ENCODE measurements around the gene SYNGR2.
"Not testable (repeated sequence)": the region's sequence is repeated elsewhere in the genome, so short reads cannot be mapped to it uniquely, and the experiment has no call there.

Gene SYNGR2

DNA sequence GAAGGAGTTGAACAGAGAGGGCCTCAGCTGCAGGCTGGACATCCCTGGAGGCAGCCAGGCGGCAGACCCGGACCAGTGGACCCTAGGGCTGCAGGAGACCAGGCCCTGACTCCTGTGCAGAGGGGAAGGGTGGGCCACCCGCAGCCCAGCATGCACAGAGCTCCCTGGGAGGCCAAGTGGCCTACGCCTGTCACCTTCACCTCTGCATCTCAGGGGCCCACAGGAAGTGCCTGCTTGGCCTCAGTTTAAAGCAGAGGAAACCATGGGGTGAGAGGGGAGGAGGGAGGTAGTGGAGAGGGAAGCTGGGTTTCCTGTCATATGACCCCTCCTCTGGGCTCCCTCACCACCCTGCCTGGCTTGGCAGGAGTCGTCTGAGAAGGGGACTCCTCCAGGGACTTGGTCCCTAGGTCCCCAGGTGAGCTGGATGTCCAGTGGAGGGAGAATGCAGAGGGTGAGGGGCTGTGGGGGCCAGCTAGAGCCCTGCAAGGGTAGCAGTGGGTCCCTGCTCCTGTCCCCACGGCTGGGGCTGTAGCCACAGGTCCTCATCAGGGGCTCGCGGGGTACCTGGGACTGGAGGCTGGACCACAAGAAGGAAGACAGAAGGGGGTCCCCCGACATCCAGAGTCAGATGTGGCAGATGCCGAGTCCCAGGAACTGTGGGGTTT is 37.8 kb upstream of the SYNGR2 start, which contains the start of gene TMC8:
TMC8 (plus strand) TSS at position 335 of the 665 bp plus-strand sequence. CDS start 818 bp downstream, outside the sequence.
- peak; percentile 83 for DNase-seq

DNA sequence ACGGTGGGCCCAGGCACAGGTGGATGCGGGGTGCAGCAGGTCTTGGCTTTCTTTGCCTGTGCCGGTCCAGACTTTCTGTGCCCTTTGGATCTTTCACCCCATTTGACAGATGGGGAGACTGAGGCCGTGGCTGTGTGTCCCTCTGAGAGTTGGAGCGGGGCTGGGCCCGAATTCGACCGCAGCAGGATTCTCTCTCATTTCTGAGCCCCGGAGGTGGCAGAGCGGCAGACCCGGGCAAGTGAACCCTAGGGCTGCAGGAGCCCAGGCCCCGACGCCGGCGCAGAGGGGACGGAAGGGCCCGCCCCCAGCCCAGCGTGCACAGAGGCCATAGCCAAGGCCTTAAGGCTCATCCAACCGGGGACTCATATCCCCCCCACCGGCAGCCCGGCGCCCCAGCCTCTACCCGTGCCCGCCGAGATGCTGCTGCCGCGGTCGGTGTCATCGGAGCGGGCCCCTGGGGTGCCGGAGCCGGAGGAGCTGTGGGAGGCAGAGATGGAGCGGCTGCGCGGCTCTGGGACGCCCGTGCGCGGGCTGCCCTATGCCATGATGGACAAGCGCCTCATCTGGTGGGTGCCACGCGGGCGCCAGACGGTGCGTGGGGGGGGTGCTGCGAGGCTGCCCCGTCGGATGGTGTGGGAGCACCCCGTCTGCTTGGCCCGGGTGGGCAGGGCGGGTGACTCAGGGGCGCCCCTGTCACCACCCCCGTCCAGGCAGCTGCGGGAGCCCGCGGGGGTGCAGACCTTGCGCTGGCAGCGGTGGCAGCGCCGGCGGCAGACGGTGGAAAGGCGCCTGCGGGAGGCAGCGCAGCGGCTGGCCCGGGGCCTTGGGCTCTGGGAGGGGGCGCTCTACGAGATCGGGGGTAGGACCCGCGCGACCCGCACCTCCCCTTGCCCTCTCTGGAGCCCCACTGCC is 37.0 kb upstream of the SYNGR2 start:
- peak; percentile 69 for DNase-seq

DNA sequence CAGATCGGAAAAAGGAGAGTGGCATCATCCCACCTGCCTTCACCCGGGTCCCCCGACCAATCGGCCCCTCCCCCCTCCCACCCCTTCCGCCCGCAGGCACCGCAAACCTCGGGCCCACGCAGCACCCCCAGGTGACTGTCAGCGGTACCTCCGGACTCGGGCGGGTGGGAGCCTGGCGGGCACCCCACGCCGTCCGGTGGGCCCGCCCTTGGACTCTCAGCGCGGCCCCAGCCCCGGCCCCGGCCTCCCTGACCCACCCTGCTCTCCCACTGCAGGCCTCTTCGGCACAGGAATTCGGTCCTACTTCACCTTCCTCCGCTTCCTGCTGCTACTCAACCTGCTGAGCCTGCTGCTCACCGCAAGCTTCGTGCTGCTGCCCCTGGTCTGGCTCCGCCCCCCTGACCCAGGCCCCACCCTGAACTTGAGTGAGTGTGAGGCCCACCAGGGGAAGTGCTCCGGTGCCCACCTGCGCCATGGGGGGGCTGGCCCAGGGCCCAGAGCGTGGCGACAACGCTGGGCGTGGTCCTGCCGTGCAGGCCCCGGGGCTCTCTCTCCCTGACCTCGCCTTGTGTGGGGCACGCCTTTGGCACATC is 36.2 kb upstream of the SYNGR2 start:
- peak; percentile 81 for DNase-seq

DNA sequence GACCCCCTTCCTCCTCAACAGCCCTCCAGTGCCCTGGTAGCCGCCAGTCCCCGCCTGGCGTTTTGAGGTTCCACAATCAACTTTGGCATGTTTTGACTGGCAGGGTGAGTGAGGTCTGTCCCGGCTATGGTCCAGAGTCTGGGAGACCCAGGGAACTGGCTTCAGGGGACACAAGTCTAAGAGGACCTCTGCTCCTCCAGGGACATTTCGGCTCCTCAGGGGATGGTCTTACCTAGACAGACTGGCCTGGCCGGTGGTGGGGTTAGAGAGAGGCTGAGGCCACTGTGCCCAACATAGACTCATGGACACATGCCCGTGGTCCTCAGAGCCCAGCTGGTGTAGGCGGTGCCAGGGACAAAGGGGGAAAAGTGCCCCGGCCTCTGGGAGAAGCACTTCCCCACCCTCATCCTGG is 35.6 kb upstream of the SYNGR2 start:
- no peak for DNase-seq

DNA sequence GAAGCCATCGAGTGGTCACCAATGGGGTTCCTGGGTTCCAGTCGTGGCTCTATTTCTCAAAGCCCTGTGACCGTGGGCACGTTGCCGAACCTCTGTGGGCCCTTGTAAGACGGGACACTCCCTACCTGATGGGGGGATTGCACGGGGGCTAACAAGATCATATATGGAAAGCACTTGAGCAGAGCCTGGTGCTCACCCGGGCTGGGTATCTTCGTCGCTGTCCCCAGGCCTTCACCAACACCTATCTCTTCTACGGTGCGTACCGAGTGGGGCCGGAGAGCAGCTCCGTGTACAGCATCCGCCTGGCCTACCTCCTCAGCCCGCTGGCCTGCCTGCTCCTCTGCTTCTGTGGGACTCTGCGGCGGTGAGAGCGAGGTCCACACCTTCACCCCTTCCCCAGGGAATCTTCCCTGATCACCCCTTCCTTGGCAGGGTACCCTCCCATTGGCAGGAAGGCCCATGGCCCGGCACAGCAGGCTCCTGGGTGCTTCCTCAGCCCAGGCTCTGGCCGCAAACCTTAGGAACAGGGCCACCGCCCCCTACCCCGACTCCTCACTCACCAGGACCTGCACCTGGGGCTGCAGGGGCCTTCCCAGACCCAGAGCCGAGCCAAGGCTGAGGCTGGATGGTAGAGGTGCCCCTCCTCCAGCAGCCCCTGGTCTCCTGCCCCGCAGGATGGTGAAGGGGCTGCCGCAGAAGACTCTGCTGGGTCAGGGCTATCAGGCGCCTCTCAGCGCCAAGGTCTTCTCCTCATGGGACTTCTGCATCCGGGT is 35.0 kb upstream of the SYNGR2 start:
- DNase-seq: peak; percentile 36

DNA sequence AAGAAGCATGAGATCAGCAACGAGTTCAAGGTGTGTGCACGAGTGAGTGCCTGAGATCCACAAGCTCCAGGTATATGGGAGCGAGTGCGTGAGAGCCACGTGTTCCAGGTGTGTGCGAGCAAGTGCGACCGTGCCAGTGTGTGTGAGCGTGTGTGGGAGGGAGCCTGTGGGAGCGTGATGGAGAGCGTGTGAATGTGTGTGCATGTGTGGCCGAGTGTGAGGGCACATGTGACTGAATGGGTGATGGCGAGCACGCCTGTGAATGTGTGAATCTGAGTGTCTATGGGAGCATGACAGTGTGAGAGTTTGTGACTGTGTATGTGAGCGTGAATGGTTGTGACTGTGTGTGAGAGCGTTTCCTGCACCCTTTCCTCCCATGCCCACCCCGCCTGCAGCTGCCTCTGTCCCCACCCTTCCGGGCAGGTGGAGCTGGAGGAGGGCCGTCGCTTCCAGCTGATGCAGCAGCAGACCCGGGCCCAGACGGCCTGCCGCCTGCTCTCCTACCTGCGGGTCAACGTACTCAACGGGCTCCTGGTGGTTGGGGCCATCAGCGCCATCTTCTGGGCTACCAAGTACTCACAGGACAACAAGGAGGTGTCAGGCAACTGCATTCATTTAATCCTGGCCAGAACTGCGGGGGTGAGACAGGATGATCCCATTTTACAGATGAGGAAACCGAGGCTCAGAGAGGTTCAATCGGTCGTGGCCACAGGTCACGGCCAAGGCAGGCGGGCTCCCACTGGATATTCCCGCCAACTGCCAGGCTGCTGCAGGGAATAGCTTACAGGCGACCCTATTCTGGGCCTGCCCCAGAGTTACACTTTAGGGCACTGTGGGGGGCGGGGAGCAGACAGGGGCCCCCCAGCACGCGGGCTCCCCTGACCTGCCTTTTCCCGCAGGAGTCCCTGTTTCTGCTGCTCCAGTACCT is 34.1 kb upstream of the SYNGR2 start:
- DNase-seq: peak; percentile 83

DNA sequence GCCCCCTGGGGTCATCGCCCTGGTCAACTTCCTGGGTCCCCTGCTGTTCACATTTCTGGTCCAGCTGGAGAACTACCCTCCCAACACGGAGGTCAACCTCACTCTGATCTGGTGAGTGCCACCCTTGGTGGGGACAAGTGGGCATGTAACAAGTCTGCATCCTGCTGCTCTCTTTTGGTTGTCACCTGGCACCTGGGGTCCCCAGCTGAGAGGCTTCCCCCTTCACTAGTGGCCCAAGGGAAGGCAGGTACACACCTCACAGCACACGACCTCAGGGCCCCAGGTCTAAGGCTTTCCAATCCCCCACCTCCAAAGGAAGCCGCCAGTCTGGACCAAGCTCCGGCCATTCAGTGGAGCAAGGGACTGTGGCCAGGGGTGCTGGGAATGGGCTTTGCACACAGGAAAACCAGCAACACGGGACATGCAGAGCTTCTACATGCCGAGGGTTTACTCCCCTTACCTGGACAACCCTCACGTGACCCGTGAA is 33.4 kb upstream of the SYNGR2 start:
- DNase-seq: no peak

DNA sequence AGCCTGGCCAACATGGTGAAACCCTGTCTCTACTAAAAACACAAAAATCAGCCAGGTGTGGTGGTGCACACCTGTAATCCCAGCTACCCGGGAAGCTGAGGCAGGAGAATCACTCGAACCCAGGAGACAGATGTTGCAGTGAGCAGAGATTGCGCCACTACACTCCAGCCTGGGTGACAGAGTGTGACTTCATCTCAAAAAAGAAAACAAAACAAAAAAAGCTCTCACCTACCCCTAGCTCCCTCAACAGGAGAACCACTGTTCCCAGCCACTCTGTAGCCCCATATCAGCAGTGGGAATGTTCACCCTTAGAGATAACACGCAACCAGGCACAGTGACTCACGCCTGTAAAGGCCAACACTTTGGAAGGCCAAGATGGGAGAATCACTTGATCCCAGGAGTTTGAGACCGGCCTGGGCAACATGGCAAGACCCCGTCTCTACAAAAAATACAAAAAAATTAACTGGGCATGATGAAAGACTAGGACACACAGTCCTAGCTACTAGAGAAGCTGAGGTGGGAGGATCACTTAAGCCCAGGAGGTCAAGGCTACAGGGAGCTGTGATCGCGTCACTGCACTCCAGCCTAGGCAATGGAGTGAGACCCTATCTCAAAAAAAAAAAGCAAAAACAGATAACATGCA is 32.4 kb upstream of the SYNGR2 start:
- no peak for DNase-seq

DNA sequence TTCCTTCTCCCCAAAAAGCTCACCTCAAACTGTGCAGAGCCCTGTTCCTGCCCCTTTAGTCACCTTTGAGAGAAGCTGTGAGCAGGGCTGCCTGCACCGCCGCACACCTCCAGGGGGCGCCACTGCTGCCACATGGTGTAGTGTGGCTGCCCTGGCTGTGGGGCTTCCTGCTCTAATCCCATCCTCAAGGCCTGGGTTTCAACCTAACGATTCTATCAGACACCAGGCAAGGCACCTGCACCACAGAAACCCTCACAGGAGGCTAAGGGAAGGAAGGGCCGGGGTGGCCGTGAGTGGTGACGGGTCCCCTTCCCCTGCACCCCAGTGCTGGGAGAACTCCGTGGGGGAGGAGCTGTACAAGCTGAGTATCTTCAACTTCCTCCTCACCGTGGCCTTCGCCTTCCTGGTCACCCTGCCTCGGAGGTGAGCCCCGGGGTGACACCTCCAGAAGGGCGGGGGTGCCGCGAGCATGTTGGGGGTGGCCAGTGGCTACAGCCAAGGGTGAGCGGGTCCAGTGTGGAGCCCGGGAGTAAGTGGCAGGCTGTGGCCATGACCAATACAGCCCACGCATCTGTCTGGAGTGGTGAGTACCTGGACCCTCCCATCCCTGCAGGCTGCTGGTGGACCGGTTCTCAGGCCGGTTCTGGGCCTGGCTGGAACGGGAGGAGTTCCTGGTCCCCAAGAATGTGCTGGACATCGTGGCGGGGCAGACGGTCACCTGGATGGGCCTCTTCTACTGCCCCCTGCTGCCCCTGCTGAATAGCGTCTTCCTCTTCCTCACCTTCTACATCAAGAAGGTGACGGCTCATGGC is 30.8 kb upstream of the SYNGR2 start:
- peak; percentile 71 for DNase-seq

DNA sequence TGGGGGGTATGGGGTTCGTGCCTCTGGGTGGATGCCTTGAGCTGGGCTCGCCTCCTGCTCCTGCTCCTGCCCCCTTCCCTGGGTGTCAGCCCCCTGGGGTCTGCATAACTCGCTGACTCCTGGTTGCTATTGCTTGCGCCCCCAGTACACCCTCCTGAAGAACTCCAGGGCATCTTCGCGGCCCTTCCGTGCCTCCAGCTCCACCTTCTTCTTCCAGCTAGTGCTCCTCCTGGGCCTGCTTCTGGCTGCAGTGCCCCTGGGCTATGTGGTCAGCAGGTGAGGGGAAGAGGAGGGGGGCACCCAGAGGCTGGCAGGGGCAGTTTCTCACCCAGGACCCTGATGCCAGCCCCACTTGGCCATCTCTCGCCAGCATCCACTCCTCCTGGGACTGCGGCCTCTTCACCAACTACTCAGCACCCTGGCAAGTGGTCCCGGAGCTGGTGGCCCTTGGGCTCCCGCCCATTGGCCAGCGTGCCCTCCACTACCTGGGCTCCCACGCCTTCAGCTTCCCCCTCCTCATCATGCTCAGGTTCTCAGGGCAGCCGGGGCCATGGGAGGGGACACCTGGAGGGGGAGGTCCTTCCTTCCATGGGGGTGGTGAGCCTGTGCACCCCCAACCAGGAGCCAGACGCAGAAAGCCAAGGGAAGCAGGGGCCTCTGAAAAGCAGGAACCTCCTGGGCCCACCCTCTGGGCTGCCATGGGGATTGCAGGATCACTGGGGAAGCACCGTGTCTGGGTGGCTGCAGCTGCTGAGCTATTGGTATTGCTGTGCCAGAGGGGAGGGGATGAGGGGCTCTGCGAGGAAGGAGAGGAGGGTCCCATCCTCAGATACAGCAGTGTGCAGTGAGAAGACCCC is 29.9 kb upstream of the SYNGR2 start:
- DNase-seq: peak; percentile 27

DNA sequence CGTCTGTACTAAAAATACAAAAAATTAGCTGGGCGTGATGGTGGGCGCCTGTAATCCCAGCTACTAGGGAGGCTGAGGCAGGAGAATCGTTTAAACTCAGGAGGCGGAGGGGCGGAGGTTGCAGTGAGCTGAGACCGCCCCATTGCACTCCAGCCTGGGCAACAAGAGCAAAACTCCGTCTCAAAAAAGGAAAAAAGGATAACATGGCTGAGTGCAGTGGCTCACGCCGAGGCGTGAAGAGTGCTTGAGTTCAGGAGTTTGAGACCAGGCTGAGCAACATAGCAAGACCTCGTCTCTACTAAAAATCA is 28.6 kb upstream of the SYNGR2 start:
- DNase-seq: not testable (repeated sequence)

DNA sequence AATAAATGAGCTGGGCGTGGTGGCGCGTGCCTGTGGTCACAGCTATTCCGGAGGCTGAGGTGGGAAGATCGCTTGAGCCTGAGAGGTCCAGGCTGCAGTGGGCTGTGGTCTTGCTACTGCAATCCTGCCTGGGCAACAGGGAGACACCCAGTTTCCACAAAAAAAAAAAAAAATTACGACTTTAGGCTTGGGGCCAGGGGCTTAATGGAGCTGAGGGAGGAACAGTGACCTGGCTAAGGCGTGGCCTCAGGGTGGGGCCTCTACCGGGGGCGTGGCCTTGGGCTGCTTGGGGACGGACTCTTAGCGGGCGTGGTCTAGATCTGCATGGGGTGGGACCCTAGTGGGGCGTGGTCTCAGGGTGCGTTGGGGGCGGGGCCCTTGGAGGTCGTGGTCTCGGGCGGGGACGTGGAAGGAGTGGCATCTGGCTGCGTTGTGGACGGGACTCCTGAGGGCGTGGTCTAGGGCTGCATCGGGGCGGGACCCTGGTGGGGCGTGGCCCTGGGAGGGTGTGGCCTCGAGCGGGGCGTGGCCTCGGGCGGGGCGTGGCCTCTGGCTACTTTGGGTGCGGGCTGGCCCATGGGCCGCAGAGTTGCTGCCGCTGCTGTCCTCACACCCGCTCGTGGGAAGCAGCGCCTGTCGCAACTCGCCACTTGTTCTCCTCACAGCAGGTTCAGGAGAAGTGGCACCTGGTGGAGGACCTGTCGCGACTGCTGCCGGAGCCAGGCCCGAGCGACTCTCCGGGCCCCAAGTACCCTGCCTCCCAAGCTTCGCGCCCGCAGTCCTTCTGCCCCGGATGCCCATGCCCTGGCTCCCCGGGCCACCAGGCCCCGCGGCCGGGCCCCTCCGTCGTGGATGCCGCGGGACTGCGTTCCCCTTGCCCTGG is 28.0 kb upstream of the SYNGR2 start:
- peak; percentile 98 for DNase-seq

DNA sequence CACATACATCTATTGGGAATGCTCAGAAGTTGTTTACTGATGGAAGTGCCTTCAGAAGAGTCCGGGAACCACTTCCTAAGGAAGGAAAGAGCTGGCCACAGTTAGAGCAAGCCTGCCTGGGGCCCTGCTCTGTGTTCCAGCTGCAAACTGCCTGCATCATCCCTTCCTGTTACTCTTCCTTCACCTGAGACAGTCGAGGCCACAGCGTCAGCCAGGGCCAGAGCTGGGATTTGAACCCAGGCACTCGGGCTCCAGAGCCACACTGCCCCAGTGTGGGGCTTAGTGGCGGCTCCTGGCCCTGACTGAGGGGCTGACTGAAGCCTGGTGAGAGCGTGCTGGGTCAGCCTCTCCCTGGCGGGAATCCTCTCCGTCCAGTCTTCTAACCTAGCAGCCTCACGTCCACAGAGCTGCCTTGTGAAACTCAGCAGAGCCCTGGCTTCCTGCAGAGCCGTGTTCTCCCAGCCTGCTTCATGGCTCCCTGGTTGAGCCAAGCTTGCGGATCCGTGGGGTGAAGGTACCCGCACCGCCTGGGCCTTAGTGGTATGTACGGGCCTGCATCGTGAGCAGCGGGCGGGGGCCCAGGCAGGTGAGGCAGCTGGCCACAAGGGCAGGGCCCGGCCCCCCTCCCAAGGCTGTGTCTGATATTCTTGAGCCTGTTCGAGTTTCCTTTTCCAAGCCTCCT is 26.8 kb upstream of the SYNGR2 start:
- DNase-seq: no peak

DNA sequence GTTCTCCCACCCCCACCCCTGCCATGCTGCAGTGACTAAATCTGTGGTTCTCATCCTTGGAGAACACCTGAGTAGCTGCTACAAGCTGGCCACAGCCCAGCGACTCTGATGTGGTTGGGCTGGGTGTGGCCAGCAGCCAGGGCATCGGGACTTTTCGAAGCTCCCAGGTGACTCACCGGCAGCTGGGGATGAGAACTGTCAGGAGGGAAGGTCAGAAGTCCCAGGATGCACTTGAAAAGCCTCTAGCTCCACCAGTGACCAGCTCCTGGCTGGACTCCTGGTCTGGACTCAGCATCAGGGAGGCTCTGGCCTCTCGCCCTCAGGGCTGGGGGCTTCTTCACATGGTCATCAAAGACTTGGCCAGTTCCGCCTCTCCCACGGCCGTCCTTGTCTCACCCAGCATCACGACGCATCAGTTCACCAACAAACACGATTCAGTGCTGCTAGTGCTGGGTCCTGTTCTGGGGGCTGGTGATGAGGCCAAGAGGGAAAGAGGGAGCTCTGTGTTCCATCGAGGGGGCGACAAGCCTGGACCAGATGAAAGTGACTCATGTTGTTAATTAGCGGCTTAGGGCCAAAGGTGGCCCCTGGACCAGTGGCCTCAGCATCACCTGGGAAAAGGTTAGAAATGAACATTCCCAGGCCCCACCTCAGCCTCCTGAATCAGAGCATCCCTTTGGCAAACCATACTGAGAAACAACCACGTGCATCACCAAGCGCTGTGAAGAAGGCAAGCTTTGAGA is 26.1 kb upstream of the SYNGR2 start:
- peak; percentile 31 for DNase-seq

DNA sequence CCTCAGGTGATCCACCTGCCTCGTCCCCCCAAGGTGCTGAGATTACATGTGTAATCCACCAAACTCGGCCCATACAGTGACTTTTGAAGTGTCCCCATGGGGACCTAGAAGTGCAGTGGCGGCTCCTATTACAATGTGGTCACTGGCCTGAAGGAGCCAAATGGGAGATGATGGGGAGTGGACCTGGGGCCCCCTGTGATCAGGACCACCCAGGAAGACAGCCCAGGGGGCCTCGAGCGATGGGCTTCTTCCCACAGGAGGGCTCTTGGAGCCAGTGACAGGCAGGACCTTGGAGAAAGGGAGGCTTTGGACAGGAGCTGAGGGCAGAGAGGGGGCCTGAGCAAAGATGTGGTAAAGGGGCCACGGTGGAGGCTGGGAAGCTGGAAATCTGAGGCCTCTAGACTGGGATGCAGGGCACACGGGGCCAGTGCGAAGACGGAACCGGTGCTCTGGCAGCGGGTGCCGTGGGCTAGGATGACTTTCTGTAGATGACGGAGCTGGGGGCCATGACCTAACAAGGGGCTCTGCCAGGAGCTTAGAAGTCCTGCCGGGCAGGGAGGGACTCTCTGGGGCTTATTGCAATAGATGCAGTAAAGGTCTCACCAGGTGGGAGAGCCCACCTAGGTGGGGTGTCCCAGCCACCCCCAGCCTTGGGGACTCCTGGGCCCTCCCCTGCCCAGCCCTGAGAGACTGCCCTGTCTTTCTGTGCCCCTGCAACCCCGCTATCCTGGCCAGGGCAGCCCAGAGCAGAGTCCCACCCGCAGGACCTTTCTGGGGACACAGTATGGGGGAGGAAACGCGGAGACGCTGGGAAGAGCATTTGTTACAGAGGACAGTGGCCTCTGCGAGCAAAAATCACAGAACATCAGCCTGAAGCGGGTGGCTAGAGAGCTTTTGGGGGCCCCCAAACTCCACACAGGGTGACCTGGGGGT is 24.9 kb upstream of the SYNGR2 start:
- no peak for DNase-seq
